ENCODE measurements around the gene RASGRF2.

RASGRF2 gene

GRCh38 chr5:81078930-81079329, 118.8 kb downstream of the RASGRF2 start:
- TF ChIP-seq, protein P1, sequence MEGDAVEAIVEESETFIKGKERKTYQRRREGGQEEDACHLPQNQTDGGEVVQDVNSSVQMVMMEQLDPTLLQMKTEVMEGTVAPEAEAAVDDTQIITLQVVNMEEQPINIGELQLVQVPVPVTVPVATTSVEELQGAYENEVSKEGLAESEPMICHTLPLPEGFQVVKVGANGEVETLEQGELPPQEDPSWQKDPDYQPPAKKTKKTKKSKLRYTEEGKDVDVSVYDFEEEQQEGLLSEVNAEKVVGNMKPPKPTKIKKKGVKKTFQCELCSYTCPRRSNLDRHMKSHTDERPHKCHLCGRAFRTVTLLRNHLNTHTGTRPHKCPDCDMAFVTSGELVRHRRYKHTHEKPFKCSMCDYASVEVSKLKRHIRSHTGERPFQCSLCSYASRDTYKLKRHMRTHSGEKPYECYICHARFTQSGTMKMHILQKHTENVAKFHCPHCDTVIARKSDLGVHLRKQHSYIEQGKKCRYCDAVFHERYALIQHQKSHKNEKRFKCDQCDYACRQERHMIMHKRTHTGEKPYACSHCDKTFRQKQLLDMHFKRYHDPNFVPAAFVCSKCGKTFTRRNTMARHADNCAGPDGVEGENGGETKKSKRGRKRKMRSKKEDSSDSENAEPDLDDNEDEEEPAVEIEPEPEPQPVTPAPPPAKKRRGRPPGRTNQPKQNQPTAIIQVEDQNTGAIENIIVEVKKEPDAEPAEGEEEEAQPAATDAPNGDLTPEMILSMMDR (IDR thresholded peaks at IDR 0.05; ENCODE audit: control insufficient read depth, extremely low read depth, insufficient read depth): no peak
- DNase-seq (ENCODE audit: low read depth): no peak
- H3K4me3 ChIP-seq (ENCODE audit: low read depth, low read length): no peak overlapping the region

- TF ChIP-seq, protein P1 (IDR thresholded peaks at IDR 0.05; ENCODE audit: control insufficient read depth, extremely low read depth, insufficient read depth): no peak
- no peak for DNase-seq (ENCODE audit: low read depth)
- no peak overlapping the region for H3K4me3 ChIP-seq (ENCODE audit: low read depth, low read length)
These were observed 120.8 kb downstream of the RASGRF2 start for GRCh38 chr5:81080809-81081460.

GRCh38 chr5:81081461-81081835, 121.3 kb downstream of the RASGRF2 start:
- TF ChIP-seq, protein P1 (IDR thresholded peaks at IDR 0.05; ENCODE audit: control insufficient read depth, extremely low read depth, insufficient read depth): no peak
- no peak overlapping the region for H3K4me3 ChIP-seq (ENCODE audit: low read depth, low read length)
- no peak for DNase-seq (ENCODE audit: low read depth)

DNA sequence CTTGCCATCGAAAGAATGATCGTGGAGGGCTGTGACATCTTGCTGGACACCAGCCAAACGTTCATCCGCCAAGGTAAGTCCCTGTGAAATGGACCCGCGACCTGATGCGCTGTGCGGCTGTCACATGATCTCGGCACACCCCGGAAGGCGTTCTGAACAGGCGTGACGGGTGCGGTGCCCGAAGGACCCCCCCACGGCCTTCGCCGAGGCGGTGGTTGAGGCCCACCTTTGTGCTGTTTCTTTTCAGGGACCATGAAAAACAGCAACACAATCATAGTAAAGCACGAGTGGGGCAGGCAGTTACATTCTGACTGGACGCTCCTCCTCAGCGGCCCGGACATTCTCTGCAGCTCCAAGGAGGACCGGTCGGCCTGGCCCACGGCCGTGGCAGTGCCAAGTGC, 126.7 kb downstream of the RASGRF2 start:
- H3K4me3 ChIP-seq (ENCODE audit: low read depth, low read length): no peak overlapping the region
- no peak for DNase-seq (ENCODE audit: low read depth)
- TF ChIP-seq, protein P1 (IDR thresholded peaks at IDR 0.05; ENCODE audit: control insufficient read depth, extremely low read depth, insufficient read depth): no peak

DNA sequence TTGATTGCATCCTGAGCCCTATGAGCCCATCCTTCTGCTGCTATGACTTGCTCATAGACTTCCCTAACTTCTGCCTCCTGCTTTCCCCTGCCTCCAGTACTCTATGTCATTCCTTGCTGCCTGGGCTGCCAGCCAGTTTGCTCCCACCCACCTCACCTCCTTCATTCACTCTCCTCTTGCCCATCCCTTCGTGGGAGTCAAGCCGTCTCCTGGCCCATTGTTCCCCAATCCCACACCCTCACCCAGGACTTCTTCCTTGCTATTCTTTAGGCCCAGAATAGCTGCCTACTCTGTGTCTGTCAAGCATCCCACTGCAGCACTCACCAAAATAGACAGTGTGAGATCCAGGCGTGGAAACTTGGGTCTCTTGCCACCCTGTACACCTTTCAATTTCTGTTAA, 131.0 kb downstream of the RASGRF2 start:
- no peak overlapping the region for H3K4me3 ChIP-seq (ENCODE audit: low read depth, low read length)
- no peak for DNase-seq (ENCODE audit: low read depth)
- TF ChIP-seq, protein P1 (IDR thresholded peaks at IDR 0.05; ENCODE audit: control insufficient read depth, extremely low read depth, insufficient read depth): no peak

GRCh38 chr5:81093536-81094196, 133.5 kb downstream of the RASGRF2 start:
- TF ChIP-seq, protein P1 (IDR thresholded peaks at IDR 0.05; ENCODE audit: control insufficient read depth, extremely low read depth, insufficient read depth): no peak
- no peak overlapping the region for H3K4me3 ChIP-seq (ENCODE audit: low read depth, low read length)
- no peak for DNase-seq (ENCODE audit: low read depth)

- DNase-seq (ENCODE audit: low read depth): no peak
- TF ChIP-seq, protein P1 (IDR thresholded peaks at IDR 0.05; ENCODE audit: control insufficient read depth, extremely low read depth, insufficient read depth): no peak
- no peak overlapping the region for H3K4me3 ChIP-seq (ENCODE audit: low read depth, low read length)
These were observed 135.7 kb downstream of the RASGRF2 start for GRCh38 chr5:81095835-81096234.
